GM18511 (cell line): ENCODE results near the gene NIP7.
"Not testable (repeated sequence)": the region's sequence is repeated elsewhere in the genome, so short reads cannot be mapped to it uniquely, and the experiment has no call there.

ENCODE experiments used
- ATAC-seq: cut with Tn5 transposase; IDR thresholded peaks from one replicate; pipeline ENCODE4 v1.9.1; 2021; ENCODE audit warnings: mild to moderate bottlenecking, moderate library complexity; ENCODE audit not compliant: unreplicated experiment

Gene NIP7

GRCh38 chr16:69339289-69340094 lies at the start of gene NIP7, which contains the start of gene COG8:
Gene NIP7 (plus strand): TSS chr16:69339772. CDS start chr16:69339830, 58 bp downstream.
Gene COG8 (minus strand): TSS chr16:69339564. CDS start chr16:69339552, 12 bp downstream.
- ATAC-seq: peak; percentile 90

GRCh38 chr16:69291657-69292056 lies 47.9 kb upstream of the NIP7 start:
- ATAC-seq: not testable (repeated sequence)

GRCh38 chr16:69293401-69293800 lies 46.2 kb upstream of the NIP7 start:
- no peak for ATAC-seq

- no peak for ATAC-seq
Observed at GRCh38 chr16:69294051-69294450, 45.5 kb upstream of the NIP7 start.

- not testable (repeated sequence) for ATAC-seq
Observed at GRCh38 chr16:69296771-69297170, 42.8 kb upstream of the NIP7 start.

GRCh38 chr16:69298261-69298660 lies 41.3 kb upstream of the NIP7 start:
- no peak for ATAC-seq

- no peak for ATAC-seq
Observed at GRCh38 chr16:69301187-69301586, 38.4 kb upstream of the NIP7 start.

- ATAC-seq: no peak
Observed at GRCh38 chr16:69301861-69302260, 37.7 kb upstream of the NIP7 start.

GRCh38 chr16:69302301-69302700 lies 37.3 kb upstream of the NIP7 start:
- no peak for ATAC-seq

- ATAC-seq: no peak
Observed at GRCh38 chr16:69306031-69306430, 33.5 kb upstream of the NIP7 start.

- ATAC-seq: no peak
Observed at GRCh38 chr16:69307091-69307490, 32.5 kb upstream of the NIP7 start.

- ATAC-seq: no peak
Observed at GRCh38 chr16:69307856-69308255, 31.7 kb upstream of the NIP7 start.

GRCh38 chr16:69309316-69309715 lies 30.3 kb upstream of the NIP7 start:
- no peak for ATAC-seq

- ATAC-seq: peak; percentile 92
Observed at GRCh38 chr16:69310653-69311532, 28.7 kb upstream of the NIP7 start, which contains the start of gene VPS4A. Gene VPS4A (plus strand): TSS chr16:69311350. CDS start chr16:69311512, 162 bp downstream.

- ATAC-seq: peak; percentile 66
Observed at GRCh38 chr16:69311533-69312387, 27.8 kb upstream of the NIP7 start.

GRCh38 chr16:69313469-69313868 lies 26.1 kb upstream of the NIP7 start:
- no peak for ATAC-seq

GRCh38 chr16:69314534-69314933 lies 25.0 kb upstream of the NIP7 start:
- no peak for ATAC-seq

GRCh38 chr16:69315486-69316311 lies 23.9 kb upstream of the NIP7 start:
- no peak for ATAC-seq

GRCh38 chr16:69316595-69317034 lies 23.0 kb upstream of the NIP7 start:
- ATAC-seq: no peak
